ENCODE data around the gene CPSF4. TPM values are rescaled to one million over a fixed set of nuclear protein-coding genes. Genes with fewer than 3 reads are reported as not detected.
"Not testable (repeated sequence)": the region's sequence is repeated elsewhere in the genome, so short reads cannot be mapped to it uniquely, and the experiment has no call there.

The CPSF4 gene
- total RNA-seq, 1 donor from 2014 or later: 18.9 TPM

DNA sequence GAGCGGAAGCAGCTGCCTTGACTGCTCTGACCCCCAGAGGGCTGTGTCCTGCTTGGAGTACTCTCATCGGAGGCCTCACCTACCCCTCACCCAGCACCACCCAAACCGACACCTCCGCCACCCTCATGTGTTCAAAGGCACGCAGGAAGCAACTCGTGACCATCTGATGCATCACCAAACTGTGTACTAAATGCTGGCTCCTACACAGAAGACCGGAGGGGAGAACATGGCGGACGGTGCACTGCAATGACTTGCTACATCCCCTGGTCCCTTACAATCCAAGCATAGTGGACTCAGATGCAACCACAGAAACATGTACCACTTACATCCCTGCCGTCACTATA lies 33.8 kb upstream of the CPSF4 start:
- intact Hi-C loops (cut with DNase I): loop anchor here (5.0 kb wide), 1 partner anchor 78 kb away; the partner anchor contains the start of gene ARPC1A
- ATAC-seq (no peak), DNase-seq (ENCODE audit: missing footprints) (no peak)

DNA sequence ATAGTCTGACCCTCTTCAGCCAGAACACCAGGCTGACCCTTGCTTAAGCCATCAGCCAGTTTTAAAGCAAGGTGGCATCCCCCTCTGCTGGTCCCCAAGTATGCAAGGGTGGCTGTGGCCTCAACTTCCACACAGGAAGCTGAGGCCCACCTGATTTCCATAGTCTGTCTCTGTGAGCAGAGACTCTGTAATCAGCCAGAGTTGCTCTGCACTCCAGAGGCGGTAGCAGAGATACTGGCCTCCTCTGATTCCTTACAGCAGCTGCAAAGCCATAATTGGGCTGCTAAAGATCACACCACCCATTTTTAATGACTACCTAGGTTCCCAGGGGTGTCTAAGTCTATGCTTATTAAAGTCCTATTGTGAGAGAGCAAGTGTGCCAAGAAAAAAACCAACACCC lies 32.2 kb upstream of the CPSF4 start:
- intact Hi-C loops (cut with DNase I): loop anchor here (5.0 kb wide), 1 partner anchor 79 kb away; the partner anchor contains the start of gene ARPC1A
- no peak for ATAC-seq
- DNase-seq (ENCODE audit: missing footprints): no peak

DNA sequence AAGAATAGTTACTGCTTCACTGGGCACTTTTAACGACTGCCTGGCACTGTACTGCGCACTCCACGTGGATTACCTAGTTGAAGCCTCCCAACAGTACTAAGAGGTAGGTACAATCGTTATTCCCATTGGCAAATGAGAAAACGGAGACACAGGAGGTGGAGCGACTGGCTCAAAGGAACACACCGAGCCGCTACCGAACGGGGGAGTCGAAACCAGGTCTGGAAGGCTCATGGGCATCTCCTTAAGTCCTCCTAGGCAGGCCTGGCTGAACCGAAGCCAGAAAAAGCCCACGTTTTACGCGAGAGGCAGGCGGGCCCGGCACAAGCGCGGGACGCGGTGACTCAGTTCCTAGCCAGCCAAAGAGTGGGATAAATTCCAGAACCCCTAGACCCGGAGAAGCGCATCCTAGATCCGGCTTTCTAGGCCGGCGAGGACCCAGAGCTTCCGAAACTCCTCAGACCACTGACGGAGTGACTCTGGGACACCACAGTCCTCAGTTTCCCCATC lies 30.8 kb upstream of the CPSF4 start:
- peak; percentile 17 for ATAC-seq
- no peak for DNase-seq (ENCODE audit: missing footprints)
- intact Hi-C loops (cut with DNase I): loop anchor here (1.0 to 5.0 kb wide), 2 partner anchors 33 to 81 kb away; partner anchors contain the start of gene ARPC1A

DNA sequence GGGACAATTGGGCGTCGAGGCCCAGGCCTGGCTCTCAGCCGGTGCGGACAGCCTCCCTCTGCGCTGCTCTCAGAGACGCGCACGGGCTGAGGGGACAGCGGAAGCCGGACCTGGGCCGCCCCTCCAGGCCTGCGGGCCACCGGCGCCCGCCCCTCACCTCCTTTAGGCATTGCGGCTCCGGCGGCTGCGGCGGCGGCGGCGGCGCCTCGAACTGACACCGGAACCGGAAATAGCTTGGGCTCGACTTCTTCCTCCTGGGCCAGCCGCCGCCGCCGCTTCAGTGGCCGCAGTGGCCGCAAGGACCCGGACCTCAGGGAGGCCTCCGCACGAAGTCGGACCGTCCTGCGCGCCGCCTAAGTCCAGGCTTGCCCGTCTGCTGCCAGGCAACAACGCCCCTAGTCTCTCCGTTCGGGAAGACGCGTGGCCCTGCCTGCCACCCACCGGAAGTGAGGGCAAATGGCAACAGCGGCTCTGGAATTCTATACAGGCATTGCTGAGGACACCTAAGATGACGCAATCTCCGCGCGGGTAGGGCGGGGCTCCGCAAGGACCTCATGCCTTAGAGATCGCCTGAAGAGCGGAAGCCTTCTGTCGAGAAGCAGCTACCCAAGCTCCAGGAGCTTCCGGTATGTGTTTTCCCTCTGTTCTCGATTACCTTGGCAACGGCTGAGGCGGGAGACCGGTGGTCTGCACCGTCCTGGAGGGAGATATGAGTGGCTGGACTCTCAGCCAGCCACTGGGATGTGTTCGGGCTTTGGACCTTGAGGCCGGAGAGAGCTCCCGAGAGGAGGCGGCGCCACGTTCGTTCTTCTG lies 30.2 kb upstream of the CPSF4 start, which contains the start of the genes BUD31 and PDAP1:
TSS of gene BUD31 (plus strand) at position 591 of the 813 bp plus-strand sequence. CDS start 2,124 bp downstream, outside the sequence.
TSS of gene PDAP1 (minus strand) at position 219 of the 813 bp plus-strand sequence. CDS start at position 170, 49 bp downstream.
- intact Hi-C loops (cut with DNase I): loop anchor here (1.0 to 5.0 kb wide), 2 partner anchors 33 to 81 kb away; partner anchors contain the start of gene ARPC1A
- ATAC-seq (peak; percentile 95), DNase-seq (ENCODE audit: missing footprints) (peak; percentile 97)

DNA sequence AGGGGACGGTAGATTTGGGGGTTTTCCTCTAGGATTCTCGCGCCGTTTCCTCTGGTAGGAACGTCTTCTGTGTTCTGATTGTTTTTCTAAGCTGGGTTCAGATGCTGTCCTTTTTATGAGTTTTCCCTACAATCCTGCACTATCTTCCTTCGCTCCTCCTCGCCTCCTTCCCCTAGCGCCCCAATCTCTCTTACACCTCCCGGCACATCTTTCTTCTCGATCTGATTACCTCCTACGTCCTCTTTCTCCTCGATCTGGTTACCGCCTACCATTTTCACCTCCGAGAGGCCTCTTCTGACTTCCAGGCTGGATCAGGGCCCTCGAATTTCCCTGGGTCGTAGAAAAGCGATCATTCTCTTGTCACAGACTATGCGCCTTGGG lies 29.6 kb upstream of the CPSF4 start:
- intact Hi-C loops (cut with DNase I): loop anchor here (5.0 kb wide), 1 partner anchor 82 kb away; the partner anchor contains the start of gene ARPC1A
- DNase-seq (ENCODE audit: missing footprints) (no peak), ATAC-seq (no peak)

DNA sequence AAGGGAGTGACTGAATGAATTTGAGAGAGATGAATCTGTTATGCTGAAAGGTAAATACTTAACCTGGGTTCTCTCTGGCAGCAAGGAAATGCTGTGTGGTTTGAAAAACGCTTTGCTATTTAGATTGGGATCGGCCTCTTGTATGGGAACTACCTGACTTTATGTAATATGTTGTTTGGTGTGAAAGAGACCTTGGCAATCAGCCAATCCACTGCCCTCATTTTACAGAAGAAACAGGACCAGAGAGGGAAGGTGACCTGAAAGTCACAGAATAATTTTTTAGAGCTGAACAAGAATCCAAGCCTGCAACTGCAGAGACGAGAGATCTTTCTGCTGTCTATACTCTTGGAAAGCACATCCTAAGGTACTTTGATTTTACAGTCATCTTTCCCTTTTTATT lies 28.9 kb upstream of the CPSF4 start:
- intact Hi-C loops (cut with DNase I): loop anchor here (5.0 kb wide), 1 partner anchor 83 kb away; the partner anchor contains the start of gene ARPC1A
- ATAC-seq: no peak

DNA sequence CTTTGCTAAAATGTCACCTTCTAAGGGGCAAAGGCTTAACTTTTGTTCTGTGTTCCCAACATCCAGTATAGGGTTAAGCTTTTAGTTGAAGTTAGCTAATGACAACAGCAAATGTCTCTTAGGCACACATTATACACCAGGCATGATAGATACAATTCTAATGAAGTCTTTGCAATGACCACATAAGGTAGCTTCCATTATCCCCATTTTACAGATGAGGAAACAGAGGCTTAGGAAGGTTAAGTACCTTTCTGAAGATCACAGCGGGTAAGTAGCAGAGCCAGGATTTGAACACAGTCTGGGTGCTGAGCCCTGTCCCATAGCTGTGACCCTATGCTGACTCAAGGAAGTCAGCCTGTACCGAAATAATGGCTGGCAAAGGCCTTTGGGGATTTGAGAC lies 28.1 kb upstream of the CPSF4 start:
- no peak for DNase-seq (ENCODE audit: missing footprints)
- no peak for ATAC-seq
- intact Hi-C loops (cut with DNase I): no loop called here

More for the DNA sequence above, 28.9 kb upstream of the CPSF4 start:
- DNase-seq (ENCODE audit: missing footprints): no peak

DNA sequence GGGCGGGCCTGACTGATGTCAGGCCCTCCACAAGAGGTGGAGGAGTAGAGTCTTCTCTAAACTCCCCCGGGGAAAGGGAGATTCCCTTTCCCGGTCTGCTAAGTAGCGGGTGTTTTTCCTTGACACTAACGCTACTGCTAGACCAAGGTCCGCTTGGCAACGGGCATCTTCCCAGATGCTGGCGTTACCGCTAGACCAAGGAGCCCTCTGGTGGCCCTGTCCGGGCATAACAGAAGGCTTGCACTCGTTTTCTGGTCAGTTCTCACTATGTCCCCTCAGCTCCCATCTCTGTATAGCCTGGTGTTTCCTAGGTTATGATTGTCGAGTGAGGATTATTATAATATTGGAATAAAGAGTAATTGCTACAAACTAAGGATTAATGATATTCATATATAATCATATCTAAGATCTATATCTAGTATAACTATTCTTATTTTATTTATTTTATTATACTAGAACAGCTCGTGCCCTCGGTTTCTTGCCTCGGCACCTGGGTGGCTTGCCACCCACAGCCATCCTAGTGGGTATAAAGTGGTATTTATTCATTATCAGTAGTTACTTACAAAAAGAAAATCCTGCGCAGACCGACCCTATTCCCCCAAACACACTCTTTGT lies 23.1 kb upstream of the CPSF4 start:
- intact Hi-C loops (cut with DNase I); ATAC-seq: not testable (repeated sequence)
- DNase-seq (ENCODE audit: missing footprints): peak; percentile 82

DNA sequence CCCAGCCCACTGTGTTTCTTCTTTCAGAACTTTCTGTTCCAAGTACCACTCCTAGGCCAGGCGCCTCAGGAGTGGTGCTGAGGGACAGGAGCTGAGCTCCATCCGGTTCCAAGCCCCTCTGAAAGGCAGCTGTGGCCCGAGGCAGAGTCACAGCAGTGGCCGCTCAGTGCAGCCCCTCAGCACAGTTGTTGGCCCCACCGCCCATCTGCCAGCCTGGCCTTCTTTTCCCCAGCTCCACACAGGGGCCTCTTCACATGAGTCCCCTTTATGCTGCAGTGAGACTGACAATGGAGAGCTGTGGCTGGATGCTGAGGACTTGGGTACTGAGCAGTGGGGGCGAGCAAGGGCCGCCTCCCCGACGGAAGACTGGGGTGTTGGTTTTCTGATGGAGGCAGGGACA lies 20.5 kb upstream of the CPSF4 start:
- ATAC-seq (no peak), DNase-seq (ENCODE audit: missing footprints) (no peak)
- intact Hi-C loops (cut with DNase I): no loop called here

DNA sequence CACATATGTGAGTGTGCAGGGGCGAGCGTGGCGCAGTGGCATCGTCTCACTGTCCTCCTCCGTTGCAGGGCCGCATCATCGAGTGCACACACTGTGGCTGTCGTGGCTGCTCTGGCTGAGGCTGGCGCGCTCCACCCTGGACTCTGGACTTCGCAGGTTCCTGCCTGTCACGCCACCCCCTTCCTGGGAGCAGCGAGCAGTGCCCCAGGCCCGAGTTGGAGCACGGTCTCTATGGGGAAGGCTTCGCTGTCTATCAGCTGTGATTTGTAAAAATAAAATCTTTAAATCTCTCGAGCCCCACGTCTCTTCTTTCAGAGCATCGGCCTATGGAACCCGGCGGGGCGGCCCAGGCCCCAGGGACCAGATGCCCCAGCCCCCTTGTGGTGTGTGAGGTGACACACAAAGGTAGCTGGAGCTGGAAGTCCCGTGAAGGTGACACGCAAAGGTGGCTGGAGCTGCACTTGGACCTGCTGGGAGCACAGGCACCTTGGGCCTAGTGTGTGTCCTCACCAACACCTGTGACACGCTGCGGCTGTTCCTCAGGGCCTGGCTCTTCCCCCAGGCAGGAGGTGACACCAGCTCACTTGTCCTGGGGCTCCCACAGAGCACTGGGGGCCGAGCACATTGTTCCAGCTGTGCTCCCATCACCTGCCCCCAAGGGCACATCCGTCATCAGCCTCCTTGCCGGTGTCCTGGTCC lies 19.3 kb upstream of the CPSF4 start:
- ATAC-seq (no peak), DNase-seq (ENCODE audit: missing footprints) (no peak)
- intact Hi-C loops (cut with DNase I): no loop called here

DNA sequence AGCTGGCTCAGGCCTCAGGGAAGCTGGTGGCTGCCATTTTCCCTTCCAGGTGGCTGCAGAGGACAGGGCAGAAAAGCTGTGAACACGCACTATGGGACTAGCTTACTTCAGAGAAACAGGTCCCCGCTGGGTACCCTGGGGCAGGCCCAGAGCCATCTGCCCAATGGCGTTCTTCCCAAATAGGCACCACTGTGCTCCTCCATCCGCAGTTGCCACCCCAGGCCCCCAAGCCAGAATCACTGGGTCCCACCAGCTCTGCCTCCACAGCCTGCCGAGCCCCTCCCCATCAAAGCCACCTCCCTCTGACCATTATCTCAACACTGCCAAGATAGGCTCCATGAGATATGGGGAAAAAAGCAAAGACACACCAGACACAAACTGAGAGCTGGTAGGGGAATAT lies 18.5 kb upstream of the CPSF4 start:
- intact Hi-C loops (cut with DNase I): no loop called here
- DNase-seq (ENCODE audit: missing footprints): no peak
- ATAC-seq: no peak

DNA sequence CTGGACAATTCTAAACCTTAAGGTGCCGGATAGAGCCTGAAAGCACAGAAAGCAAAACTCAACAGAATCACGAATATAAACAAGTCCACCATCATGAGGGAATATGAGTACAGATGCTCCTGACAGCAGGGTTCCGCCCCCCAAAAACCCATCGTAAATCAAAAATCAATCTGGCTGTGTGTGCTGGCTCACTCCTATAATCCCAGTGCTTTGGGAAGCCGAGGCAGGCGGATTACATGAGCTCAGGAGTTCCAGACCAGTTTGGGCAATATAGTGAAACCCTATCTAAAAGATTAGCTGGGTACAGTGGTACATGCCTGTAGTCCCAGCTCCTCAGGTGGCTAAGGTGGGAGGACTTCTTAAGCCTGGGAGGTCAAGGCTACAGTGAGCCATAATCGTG lies 17.8 kb upstream of the CPSF4 start:
- DNase-seq (ENCODE audit: missing footprints): no peak
- no peak for ATAC-seq
- intact Hi-C loops (cut with DNase I): no loop called here

DNA sequence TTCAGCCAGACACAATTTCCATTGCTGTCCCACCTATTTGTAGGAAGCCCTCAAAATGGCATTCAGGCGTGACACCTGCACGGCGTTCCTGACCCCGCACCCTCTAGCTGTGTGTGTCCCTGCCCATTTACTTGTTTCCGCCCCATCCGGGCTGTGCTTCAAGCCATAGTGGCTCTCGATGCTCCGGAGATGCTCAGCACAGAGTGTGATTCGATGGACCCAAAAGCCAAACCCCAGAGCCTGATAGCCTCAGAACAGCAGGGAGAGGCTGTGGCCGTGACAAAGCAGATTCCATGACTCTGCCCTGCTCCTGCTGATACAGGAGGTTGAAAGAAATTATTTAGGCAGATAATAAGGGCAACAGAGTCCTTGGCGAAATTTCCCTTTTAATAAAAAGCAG lies 16.6 kb upstream of the CPSF4 start:
- intact Hi-C loops (cut with DNase I): no loop called here
- ATAC-seq (no peak), DNase-seq (ENCODE audit: missing footprints) (no peak)

DNA sequence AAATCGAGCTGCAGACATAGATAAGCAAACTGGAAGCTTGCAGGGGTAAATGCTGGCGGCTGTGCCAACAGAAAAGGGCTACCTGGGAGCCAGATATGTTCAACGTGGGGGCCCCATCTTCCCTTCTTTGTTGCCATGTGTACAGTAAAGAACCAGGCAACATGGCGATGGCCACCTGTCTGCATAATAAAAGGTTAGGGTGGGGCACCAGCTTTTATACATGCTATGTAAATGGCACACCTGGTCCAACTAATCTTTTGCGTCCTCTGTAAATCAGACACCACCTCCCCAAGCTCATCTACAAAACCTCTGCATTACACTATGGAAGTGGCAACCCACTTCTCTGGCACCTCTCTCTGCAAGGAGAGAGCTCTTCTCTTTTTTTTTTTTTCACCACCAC lies 16.1 kb upstream of the CPSF4 start:
- DNase-seq (ENCODE audit: missing footprints) (no peak), ATAC-seq (no peak)
- intact Hi-C loops (cut with DNase I): no loop called here

DNA sequence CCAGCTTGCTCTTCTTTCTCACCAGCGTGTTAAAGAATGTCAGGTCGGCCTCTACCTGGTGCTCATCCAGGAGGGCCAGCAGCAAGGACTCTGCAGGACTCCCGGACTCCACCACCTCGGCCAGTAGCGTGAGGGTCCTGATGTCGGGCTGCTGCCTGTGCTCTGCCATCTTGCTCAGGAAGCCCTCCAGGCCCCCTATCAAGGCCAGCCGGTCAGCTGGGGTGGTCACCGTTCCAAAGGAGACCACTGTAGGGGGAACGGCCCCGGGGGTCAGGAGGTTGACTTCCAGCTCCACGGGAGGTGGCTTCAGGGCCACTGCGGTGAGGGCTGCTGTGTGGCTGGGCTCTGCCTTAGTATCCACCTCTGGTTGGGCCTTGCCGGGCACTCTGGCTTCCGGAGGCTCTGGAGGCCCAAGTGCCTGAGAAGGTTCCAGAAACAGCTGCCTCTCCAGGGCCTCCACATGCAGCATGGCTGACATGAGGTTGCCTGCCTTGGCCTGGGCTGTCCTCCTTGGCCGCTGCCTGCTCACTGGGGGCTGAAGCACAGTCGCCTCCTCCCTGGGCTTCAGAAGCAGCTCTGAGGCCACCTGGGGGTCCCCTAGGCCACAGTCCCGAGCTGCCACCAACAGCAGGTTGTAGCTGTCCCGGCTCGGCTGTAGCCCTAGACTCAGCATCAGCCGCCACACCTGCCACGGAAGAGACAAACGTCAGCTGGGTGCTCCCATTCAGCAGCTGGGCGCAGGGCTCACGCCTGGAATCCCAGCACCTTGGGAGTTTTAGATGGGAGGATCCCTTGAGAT lies 13.6 kb upstream of the CPSF4 start:
- intact Hi-C loops (cut with DNase I): no loop called here
- ATAC-seq: no peak
- no peak for DNase-seq (ENCODE audit: missing footprints)

DNA sequence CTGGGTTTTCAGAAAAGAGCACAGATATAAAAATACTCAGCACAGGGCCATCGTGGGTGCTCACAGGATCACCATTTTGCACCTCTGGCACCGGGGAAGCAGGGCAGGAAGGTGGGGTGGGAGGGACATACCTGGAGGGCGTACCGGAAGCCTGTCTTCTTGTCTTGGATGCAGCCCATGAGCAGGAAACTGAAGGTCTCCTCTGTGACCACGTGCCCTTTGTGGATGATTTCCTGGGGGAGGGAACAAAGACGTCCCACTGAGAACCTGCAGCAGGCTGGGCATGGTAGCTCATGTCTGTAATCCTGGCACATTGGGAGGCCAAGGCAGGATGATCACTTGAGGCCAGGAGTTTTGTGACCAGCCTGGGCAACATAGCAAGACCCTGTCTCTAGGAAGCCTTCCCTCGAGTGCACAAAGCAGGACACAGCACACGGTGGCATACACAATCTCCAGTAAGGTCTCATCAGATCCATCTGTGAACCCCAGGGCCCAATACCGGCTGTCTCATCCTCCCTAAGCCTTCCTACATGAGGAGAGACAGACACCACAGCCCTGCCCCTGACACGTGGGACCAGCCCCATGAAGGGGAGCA lies 9.7 kb upstream of the CPSF4 start:
- ATAC-seq (no peak), DNase-seq (ENCODE audit: missing footprints) (no peak)

DNA sequence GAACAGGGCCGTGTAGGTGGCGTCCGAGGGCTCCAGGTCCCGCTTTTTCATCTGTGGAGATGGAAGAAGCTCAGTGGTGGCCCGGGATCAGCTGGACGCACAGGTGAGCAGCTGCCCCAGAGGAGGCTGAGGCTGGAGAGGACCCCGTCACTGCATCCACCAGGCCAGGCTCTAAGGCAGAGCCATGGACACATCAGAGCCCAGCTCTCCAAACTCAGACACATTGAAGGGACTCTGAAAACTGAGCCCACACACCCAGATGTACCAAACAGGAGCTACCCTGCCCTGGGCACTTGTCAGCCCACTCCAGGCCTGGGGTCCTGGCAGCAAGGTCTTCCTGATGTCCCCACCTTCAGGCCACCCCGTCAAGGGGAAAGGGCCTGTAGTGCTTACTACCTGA lies 9.0 kb upstream of the CPSF4 start:
- intact Hi-C loops (cut with DNase I): no loop called here
- no peak for ATAC-seq
- DNase-seq (ENCODE audit: missing footprints): no peak

More for the DNA sequence above, 9.7 kb upstream of the CPSF4 start:
- intact Hi-C loops (cut with DNase I): no loop called here

Data from Right ventricle myocardium inferior (tissue), 1 donor.